GM19463 (cell line): ENCODE data around the gene ANKS1A.
"Not testable (repeated sequence)": the region's sequence is repeated elsewhere in the genome, so short reads cannot be mapped to it uniquely, and the experiment has no call there.

Experiments
- ATAC-seq: cut with Tn5 transposase; IDR thresholded peaks from one replicate; pipeline ENCODE4 v1.9.1; 2021; ENCODE audit warnings: mild to moderate bottlenecking, moderate library complexity; ENCODE audit not compliant: unreplicated experiment

The ANKS1A gene

DNA sequence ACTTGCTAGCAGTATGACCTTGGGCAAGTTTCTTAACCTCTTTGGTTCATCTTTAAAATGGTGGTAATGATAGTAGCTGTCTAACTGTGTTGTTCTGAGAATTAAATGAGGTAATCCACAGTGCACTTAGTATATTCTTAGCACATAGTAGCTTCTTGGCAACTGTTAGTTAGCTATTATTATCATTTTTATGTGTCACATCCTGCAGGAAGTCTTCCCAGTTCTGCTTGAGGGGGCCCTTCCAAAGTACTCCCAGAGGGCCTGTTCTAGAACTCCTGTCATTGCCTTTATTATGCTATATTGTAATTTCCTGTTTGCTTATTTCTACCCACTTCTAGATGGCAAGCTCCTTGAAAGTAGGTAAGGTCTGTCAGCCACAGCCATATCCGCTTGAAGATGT, 30.6 kb downstream of the ANKS1A start:
- ATAC-seq, result no peak

DNA sequence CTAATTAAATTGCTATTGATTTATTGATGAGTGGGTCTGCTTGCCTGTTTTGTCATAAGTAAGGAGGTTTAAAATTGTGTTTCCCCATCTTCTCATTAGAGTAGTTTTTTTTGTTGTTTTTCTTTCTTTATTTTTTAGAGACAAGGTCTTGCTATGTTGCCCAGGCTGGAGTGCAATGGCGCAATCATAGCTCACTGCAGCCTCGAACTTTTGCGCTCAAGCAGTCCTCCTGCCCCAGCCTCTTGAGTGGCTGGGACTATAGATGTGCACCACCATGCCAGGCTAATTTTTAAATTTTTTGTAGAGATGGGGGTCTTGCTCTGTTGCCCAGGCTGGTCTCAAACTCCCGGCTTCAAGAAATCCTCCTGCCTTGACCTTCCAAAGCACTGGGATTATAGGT, 31.0 kb downstream of the ANKS1A start:
- ATAC-seq, result no peak

DNA sequence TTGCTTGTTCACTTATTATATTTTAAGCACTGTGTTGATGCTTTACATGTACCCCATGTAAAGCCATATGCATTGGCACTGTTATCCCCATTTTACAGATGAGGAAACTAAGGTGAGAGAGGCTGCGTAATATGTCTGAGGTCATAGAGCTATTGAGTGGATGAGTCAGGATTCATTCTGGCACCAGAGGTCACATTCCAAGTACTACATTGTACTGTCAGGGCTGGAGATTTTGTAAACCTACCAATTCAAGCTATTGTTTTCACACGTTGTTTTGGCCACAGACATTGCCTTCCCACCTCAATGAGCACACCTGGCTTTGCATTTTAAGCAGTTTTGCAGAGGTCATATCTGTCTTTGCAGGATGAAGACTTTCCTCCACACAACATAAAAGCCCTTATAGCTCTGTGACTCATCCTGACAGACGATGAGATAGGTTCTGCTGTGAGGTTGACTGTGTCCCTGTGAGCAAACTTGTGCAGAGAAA, 33.2 kb downstream of the ANKS1A start:
- no peak for ATAC-seq

DNA sequence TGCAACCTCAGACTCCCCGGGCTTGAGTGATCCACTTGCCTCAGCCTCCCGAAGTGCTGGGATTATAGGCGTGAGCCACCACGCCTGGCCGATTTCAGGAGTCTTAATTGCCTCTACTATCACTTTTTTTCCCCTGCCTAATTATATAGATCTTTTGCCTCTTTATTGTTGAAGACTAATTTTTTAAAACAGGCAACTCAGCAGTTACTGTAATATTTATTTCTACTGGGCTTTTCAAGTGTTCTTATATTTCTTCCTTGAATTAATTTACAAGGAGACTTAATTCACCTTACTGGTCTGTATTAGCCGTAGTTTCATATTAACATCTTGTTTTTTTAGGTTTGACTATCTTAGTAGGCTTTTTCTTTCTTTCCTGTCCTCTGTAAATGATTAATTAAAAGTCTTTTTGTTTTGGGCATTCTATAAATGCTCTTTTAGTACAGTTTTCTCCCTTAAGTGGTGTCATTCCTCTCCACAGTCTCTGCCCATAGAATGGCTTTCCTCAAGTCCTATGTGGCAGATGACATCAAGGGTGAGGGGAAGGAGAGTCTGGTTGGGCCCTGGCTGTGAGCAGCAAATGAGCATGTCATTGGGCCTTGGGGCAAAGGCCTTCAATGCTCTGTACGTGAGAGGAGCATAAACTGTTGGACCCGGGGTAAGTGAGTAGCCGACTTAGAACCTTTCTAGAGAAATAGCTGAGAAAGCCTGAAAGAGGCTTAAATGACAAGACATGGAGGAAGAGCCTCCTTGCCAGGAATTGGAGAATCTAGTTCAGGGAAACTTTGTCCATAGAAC, 36.0 kb downstream of the ANKS1A start:
- no peak for ATAC-seq

DNA sequence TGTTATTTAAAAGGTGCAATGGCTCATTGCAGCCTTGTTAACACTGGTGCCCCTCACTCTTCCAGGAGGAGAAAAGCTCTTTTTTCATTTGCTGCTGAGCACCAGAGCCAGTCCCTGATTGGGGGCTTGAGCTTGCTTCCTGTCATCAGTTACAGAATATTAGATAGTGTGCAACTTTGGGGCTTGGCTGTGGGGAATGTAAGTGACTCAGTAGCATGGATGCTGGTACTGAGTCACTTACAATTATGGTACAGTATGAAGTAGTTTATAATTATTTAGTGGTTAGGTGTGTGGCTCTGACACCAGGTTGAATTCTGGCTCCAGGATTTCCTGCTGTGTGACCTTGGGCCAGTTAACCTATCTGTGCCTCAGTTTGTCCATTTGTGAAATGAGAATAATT, 37.6 kb downstream of the ANKS1A start:
- no peak for ATAC-seq

DNA sequence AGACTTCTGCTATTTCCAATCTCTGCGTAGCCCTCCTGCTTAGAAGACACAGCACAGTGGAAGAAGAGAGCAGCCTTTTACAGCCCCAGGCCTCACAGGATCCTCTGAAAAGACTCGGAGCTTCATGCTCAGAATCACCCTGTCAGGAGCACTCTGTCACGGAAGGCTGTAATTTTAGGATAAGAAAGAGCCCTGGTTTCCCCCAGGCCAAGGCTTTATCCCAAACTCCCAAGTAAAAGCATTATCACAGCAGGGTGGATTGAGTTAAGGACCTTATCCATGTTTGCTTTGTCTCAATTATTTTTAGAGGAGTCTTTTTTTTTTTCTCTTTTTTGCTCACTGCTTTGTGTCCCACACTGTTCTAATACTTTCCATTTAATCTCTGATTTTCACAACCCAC, 39.2 kb downstream of the ANKS1A start:
- no peak for ATAC-seq

DNA sequence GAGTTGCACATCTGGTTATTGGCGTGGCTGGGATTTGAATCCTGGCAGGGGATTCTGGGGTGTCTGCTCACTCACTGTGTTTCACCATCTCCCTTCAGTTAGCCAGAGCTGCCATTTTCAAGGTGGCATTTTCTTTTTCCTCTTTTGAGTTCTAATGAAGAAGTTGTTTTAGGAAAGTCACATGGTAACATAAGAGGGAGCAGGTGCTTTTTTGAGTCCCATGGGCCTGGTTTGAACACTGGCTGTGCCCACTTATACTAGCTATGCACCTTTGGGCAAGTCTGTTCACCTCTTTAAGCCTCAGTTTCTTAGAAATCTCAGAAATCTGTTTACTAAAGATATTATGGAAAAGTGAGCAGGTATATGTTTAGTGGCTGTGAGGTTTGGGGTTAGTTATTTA, 39.6 kb downstream of the ANKS1A start:
- no peak for ATAC-seq

DNA sequence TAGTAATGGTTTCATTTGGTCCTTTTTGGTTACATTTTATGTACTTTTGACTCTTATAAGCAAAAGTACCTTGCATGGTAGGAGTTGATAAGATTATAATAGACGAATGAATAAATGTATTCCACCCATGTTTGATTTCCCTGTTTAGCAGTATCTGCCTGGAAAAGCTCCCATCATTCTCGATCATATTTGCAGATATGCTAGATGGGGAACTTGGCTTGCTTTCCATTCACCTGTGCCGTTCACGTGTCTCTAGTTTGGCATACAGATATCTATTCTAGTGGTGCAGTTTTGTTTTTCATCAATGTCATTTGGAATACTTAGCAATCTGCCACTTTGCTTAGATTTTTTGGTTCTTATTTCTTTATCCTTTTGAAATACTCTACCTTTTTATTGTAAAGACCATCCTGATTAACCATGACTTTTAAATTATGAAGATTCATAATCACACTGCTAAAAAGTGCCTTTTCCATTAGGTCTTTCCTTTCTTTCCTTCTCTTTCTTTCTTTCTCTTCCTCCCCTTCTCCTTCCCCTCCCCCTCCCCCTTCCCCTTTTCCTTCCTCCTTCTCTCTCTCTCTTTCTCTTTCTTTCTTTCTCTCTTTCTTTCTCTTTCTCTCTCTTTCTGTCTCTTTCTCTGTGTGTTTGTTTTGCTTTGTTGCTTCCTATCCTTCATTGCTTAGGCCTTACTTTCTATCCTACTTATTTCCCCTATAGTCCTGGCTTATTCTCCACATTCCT, 40.4 kb downstream of the ANKS1A start:
- no peak for ATAC-seq

DNA sequence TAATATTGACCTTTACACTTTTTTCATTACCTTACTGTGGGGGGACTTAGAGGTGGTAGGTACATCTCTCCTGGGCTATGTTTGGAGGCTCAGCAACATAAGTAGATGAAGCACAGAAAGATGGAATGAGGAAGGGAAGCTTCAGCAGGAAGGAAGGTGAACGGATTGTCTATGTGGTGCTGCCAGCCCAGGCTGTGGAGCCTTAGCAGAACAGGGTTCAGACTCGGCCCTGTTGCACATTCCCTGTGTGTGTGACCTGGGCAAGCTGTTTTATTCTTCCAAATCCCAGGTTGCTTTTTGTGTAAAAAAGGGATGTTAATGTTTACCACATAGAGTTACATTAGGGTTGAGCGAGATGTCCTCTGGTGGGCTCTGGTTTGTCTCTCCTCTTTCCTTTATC, 41.2 kb downstream of the ANKS1A start:
- ATAC-seq, result no peak

DNA sequence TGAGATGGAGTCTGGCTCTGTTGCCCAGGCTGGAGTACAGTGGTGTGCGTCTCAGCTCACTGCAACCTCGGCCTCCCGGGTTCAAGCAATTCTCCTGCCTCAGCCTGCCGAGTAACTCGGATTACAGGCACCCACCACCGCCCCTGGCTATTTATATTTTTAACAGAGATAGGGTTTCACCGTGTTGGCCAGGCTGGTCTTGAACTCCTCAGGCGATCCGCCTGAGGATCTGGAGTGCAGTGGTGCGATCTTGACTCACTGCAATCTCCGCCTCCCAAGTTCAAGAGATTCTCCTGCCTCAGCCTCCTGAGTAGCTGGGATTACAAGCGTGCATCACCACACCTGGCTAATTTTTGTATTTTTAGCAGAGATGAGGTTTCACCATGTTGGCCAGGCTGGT, 43.1 kb downstream of the ANKS1A start:
- not testable (repeated sequence) for ATAC-seq

DNA sequence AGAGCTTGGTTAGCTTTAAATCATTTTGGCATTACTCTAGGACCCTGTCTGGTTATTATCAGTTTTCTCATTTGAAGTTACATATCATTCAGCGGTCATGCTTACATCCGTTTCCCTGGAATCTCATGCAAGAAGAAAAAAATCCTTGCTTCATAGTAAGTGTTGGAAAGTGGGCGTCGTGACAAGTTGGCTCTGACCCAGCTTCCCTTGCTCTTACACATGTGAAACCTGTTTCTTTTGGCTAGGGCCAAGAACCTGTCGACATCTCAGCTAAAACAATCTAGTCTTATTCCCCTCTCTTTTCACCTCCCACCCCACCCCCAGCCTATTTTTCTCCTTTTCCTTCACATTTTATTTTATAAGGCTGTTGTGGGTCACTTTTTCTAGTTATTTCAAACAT, 45.5 kb downstream of the ANKS1A start:
- no peak for ATAC-seq

DNA sequence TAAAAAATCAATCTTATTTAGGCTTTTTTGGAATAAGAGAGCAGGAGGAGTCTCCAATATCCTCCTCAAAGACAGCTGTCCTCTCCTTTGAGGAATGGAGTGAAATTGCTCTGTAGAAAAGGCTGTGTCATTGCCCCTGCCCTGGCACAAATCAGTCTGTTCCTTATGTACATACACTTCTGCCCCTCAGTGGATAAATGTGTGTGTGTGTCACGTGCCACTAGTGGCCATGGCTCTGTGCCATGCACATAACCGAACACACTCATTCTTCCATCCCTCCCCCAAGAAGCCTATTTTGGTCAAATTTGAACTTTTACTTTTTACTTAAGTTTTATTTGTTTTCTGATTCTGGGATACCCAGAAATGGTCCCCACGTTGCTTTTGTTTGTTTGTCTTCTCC, 49.2 kb downstream of the ANKS1A start:
- no peak for ATAC-seq

DNA sequence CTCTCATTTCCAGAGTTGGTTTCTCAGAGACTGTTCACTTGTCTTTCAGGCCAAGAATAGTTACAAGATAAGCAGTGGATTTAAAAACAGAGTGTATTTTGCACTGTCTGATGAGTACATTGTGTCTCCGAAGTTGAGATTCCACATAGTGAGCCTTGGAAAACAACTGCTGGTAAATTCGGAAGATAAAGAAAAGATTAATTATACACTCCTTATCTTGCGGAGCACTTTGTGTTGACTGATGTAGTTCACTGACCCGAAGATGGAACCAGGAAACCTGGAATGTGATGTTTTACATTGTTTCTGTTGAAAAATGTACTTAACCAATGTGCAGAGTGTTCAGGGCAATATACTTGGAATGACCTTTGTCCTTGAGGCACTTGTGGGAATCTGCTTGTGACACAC, 51.0 kb downstream of the ANKS1A start:
- ATAC-seq, result no peak

DNA sequence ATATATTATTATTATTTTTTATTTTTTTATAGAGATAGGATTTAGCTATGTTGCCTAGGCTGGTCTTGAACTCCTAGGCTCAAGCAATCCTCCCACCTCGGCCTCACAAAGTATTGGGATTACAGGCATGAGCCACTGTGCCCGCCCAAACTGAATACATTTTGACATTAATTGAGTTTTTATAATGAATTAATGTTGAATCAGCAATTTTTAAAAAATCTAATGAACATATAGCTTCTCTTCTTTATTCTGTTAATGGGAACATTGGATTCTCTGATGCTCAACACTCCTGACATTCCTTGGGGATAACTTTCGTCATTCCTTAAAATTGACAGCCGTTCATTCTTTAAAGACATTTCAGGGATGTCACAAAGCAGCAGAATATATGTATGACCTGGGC, 52.4 kb downstream of the ANKS1A start:
- ATAC-seq, result no peak

DNA sequence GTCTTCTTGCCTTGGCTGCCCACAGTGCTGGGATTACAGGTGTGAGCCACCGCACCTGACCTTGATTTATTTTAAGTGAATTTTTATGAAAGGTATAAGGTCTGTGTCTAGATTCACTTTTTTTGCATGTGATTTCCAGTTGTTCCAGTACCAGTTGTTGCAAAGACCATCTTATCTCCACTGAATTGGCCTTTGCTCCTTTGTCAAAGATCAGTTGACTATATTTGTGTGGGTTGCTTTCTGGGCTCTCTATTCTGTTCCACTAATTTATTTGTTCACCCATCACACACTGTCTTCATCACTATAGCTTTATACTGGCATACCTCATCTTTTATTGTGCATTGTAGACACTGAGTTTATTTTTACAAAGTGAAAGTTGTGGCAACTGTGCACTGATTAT, 56.3 kb downstream of the ANKS1A start:
- no peak for ATAC-seq

DNA sequence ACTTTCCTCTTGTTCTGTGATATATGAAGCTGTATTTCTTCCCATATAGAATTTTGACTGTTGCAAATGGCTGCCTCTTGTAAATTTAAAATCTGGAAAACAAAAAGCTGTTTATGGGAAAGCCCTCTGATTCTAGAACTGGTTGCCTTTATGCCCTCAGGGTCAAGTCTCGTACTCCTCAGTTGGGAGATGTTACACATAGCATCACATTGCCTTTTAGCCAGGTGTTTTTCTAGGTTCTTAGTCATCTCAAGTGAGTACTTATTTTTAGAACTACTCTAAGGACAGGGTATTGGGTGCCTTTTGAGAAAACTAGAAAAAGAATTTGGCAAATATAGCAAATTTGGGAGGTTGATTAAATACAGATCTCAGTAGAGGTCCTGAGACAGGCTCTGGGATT, 58.5 kb downstream of the ANKS1A start:
- ATAC-seq, result no peak

DNA sequence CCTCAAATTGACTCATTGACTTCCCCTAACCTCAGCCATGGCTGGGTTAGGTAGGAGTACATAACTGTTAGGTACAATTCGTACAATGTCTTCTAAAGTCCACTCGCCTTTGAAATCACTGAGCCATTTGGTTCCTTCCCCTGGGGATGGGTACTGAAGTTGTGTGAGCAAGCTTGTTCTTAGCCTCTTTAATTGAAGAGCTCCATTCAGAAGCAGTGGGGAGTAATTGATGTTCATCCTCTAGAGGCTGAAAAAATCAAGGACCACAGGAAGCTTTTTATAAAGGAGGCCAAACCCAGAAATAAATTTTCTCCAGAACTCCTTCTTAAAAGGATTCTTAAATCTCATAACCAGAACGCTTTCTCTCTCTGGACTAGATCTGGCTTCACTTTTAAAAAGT, 60.6 kb downstream of the ANKS1A start:
- ATAC-seq, result no peak

DNA sequence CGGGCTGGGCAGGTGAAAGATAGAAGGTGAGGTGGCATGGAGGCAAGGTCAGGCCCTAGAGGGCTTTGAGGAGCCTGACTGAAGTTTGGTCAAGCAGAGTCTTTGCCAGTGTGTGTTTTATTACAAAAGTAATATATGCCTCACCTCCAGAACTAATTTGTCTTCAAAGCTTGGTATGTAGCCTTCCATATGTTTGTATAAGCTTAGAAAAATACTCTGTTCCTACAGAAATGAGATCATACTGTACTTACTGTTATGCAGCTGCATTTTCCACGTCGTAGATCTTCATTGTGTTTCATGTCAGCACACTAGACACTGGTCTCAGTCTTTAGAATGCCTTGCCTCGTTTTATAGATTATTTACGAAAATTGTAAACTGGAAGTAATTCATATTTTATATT, 61.8 kb downstream of the ANKS1A start:
- ATAC-seq, result no peak

DNA sequence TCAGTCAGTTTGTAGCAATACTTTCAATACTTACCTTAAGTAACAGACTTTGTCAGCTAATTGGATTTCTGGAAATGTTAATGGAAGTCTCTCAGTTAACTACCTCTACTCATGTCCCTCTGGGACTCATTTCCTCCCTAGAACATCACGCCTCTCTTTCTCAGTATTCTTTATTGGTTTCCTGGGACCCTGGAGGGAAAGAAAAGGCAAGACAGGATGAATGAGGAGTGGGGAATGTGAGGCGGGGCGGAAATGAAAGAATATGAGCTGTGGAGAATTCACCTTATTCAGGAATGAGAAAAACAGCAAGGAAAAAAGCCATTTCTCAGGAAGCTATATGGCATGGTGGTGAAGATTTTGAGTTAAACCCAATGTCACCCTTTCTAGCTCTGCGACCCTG, 62.7 kb downstream of the ANKS1A start:
- no peak for ATAC-seq

DNA sequence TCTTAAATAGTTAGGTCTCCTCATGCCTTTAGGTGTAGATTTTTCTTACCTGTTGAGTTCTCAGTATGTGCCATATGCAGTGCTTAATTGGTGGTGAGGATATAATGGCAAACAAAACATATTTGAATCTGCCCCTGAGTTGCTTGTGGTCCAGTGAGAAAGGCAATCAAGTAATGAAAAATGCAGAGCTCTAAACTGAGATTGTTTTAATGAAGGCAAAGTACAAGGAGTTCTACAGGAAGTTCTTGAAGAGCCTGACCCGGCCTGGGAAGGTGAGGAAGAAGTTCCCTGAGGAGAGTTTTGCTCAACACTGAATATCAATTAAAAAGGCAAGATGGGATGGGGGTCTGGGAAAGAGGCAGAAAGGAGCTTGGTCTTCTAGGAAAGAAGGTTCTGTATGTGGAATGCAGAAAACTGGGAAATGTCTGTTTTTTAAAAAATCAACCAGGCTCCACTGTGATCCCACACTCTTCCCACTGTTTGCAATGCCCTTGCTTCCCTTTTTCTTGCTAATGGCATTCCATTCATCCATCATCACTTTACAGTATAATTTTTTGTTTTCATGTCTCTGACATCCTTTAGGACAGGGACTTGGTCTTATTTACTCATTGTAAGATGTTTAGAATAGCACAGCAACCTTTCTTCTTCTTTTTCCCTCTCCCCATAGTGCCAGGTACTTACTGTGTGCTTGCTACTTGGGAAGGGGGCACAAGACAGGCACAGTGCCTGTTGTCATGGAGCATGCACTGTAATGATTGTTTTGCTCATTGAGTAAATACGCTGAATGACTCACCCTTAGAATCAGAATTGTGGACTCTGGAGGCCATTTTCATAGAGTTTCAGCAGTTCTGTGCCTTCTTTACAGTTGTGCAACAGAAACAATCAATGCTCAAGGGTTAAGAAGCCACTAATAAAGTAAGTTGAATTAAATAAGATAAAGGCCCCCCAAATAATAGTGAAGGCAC, 64.3 kb downstream of the ANKS1A start:
- no peak for ATAC-seq

DNA sequence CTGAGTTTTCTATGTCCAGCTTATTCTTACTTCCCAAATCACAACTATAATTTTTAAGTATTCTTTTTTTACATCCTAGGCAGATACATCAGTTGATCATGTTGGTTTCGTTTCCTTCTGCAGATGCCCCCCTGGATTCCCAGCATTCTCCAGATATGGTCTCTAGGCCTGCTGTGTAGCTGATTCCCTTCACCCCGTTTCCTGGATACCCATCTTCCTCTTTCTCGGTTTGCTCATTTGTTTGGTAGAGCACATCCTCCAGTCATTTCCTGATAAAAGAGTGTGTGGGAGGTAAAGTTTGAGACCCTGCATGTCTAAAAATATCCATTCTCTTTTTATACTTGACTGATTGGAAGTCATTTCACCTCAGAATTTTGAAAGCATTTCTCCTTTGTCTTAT, 66.4 kb downstream of the ANKS1A start:
- no peak for ATAC-seq
